Body of pancreas (tissue), 4 donors: ENCODE data around the gene SETDB1. TPM values are rescaled to one million over a fixed set of nuclear protein-coding genes. Genes with fewer than 3 reads are reported as not detected.

Experiments
- ATAC-seq: fragments of 150-250 bp; one replicate; pipeline ENCODE4 v1.9.1; 2016
- DNase-seq, 4 donors: peaks; one replicate each; pipeline ENCODE4 v3.0.0-alpha.2; 2019
- H3K27ac ChIP-seq, 4 donors: fragments of 200-600 bp; sonication (generic); 1 replicate in 3 of 4; 2 replicates in 1 of 4; pipeline versions ENCODE4 v1.5.1 to v1.6.1; 2016 to 2019; ENCODE audit warnings: mild to moderate bottlenecking in 1 of 4, mixed read lengths in 1 of 4, moderate library complexity in 1 of 4
- H3K27me3 ChIP-seq, 2 donors: fragments of 200-600 bp; sonication (generic); one replicate each; pipeline ENCODE4 v1.6.0; 2016; ENCODE audit warnings: mild to moderate bottlenecking in 1 of 2
- H3K36me3 ChIP-seq, 2 donors: fragments of 200-600 bp; sonication (generic); replicated peaks in 1 of 2; 2 replicates each; pipeline ENCODE4 v1.5.1; 2016; ENCODE audit warnings: low read depth in 2 of 2; ENCODE audit not compliant: insufficient read depth in 1 of 2
- H3K4me1 ChIP-seq: fragments of 200-600 bp; sonication (generic); one replicate; pipeline ENCODE4 v1.6.0; 2016
- H3K4me3 ChIP-seq, 2 donors: fragments of 200-600 bp; sonication (generic); 1 replicate in 1 of 2; 2 replicates in 1 of 2; pipeline ENCODE4 v1.5.1; 2016 to 2019
- H3K9me3 ChIP-seq, 3 donors: fragments of 200-600 bp; sonication (generic); 1 replicate in 2 of 3; 2 replicates in 1 of 3; pipeline ENCODE4 v1.5.1; 2016
- CTCF ChIP-seq, 7 experiments: fragments of 450-650 bp in 4 of 7; fragments of 200-600 bp in 3 of 7; sonication (generic) in 3 of 7; IDR thresholded peaks; one replicate each; pipeline ENCODE4 v1.5.1; 2016 to 2019; ENCODE audit warnings: antibody characterized with exemption in 7 of 7
- POLR2A ChIP-seq, 3 donors: fragments of 450-650 bp; IDR thresholded peaks; one replicate each; pipeline ENCODE4 v1.6.1; 2016; ENCODE audit warnings: antibody characterized with exemption in 3 of 3, mild to moderate bottlenecking in 2 of 3
- WGBS, 2 donors: methylation state at CpG; one replicate each; pipeline ENCODE4 v1.1.5; 2017; 5-methylcytosine and 5-hydroxymethylcytosine counted together
- intact Hi-C: fragments of 100-400 bp; cut with DNase I; formaldehyde crosslinking; loops from one replicate; pipeline ENCODE4 v1.15.1; 2023
- total RNA-seq, 2 donors: library from RNA; depleted of rRNA; stranded (reverse); fragments of >200 nt; gene quantifications; one replicate each; pipeline ENCODE4 v1.1.0, GENCODE V29; 2016

Gene SETDB1
- total RNA-seq, 2 donors from 2014 or later = 26.5 to 45.2 TPM

- DNase-seq = peak in 3 of 4 donors; percentile 25 to 28 (median 27)
- no peak for ATAC-seq
- TF ChIP-seq POLR2A (IDR thresholded peaks at IDR 0.05) = no peak
- TF ChIP-seq CTCF (IDR thresholded peaks at IDR 0.05) = no peak
- H3K27me3 ChIP-seq = no peaks in the 10 kb centered on the region
- peaks cover 0 to 5% of the 10 kb centered on the region in 2 donors for H3K36me3 ChIP-seq
- H3K4me1 ChIP-seq = peaks cover 61% of the 10 kb centered on the region
- peak overlapping the region; percentile 90 to 92 (median 92) for H3K27ac ChIP-seq
- H3K4me3 ChIP-seq = peak overlapping the region; percentile 44 to 79
- intact Hi-C loops = no loop called here
- 13 to 17% methylated on average over 6 to 13 of the region's 15 CpGs for WGBS, 2 donors
- H3K9me3 ChIP-seq = no peaks in the 10 kb centered on the region
Observed at GRCh38 chr1:150973258-150973835, 47.2 kb downstream of the SETDB1 start.

- no peak for TF ChIP-seq CTCF (IDR thresholded peaks at IDR 0.05)
- peak in 1 of 3 donors; percentile 21 for TF ChIP-seq POLR2A (IDR thresholded peaks at IDR 0.05)
- intact Hi-C loops = no loop called here
- Histone ChIP-seq H3K4me1 (peaks cover 67% of the 10 kb centered on the region), H3K27me3 (no peaks in the 10 kb centered on the region), H3K4me3 (peak overlapping the region; percentile 44 to 79), H3K27ac (peak overlapping the region; percentile 90 to 92 (median 92)), H3K36me3 (no peaks in the 10 kb centered on the region), H3K9me3 (no peaks in the 10 kb centered on the region)
- 0% methylated on average over 4 to 58 of the region's 67 CpGs for WGBS, 2 donors
- DNase-seq (peak; percentile 37 to 49 (median 48)), ATAC-seq (peak; percentile 43)
Observed at GRCh38 chr1:150973836-150974579, 47.8 kb downstream of the SETDB1 start.

DNA sequence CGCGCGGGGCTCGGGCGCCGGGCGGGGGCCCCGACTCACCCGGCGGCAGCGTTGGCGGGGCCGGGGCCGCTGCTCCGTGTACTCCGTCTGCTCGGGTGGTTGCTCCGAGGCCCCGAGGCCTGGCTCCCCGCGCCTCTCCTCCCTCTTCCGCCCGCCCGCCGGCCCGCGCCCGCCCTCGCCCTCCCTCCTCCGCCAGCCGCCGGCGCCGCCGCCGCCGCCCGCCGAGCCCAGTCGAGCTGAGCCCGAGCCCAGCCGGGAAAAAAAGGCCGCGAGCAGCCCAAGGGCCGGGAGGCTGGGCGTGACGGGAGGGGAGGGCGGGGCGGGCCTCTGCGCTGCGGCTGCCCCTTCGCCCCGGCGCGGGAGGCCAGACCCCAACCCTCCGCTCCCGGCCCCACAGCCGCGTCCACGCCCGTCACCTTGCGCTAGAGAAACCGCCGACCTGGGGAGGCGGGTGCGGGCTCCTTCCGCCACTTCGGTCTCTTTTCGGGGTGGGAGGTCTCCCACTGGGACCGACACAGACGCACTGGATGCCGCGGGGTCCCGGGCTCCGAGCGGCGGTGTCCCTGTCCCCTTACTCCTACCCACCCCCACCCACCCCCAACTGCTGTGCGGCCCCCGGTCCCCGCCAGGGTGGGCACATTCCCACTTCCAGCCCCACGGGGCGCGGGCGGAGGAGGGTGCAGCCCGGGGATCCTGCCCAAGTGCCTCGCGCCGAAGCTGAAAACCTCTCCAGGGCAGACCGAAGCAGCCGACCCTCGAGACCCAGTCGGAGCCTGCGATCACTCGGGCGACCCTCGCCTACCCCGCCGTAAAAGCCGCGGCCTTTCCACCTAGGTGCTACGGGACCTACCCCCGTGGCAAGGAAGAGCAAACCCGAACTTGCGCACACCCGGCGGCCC lies 48.7 kb downstream of the SETDB1 start, which contains the start of gene CERS2:
CERS2 (minus strand) TSS at position 256 of the 899 bp plus-strand sequence. CDS start 5,745 bp downstream, outside the sequence.
- WGBS, 2 donors = 6 to 20% methylated on average over 15 to 100 of the region's 106 CpGs
- TF ChIP-seq POLR2A (IDR thresholded peaks at IDR 0.05) (peak; percentile 49 to 57 (median 54)), CTCF (IDR thresholded peaks at IDR 0.05) (no peak)
- DNase-seq (peak; percentile 84 to 90 (median 89)), ATAC-seq (peak; percentile 72)
- Histone ChIP-seq H3K27ac (peak within 1 kb of the TSS; percentile 90 to 92 (median 92)), H3K36me3 (no peaks in the 10 kb centered on the region), H3K4me3 (peak within 1 kb of the TSS; percentile 44 to 79), H3K27me3 (no peaks in the 10 kb centered on the region), H3K9me3 (no peaks in the 10 kb centered on the region), H3K4me1 (peaks cover 71% of the 10 kb centered on the region)
- intact Hi-C loops = no loop called here

DNA sequence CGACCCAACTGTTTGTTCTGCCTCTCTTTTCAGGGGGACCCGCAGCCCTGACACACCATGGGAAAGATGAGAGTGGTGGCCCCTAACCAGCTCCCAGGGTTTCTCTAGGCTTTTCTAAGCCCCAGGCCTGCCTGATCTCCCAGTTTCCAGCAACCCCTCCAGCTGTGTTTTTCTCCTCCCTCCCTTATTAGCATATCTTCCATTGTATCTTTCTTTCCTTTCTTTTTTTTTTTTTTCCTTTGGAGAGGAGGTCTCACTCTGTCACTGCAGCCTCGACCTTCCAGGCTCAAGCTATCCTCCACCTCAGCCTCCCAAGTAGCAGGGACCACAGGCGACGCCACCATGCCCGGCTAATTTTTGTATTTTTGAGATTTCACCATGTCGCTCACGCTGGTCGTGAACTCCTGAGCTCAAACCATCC lies 50.2 kb downstream of the SETDB1 start:
- TF ChIP-seq POLR2A (IDR thresholded peaks at IDR 0.05) = no peak
- no peak for TF ChIP-seq CTCF (IDR thresholded peaks at IDR 0.05)
- ATAC-seq (no peak), DNase-seq (no peak)
- peak overlapping the region in 3 of 4 donors; percentile 15 to 75 (median 64) for H3K27ac ChIP-seq
- no peaks in the 10 kb centered on the region for H3K27me3 ChIP-seq
- H3K4me1 ChIP-seq = peaks cover 61% of the 10 kb centered on the region
- no peak overlapping the region for H3K4me3 ChIP-seq
- WGBS, 2 donors = 90 to 91% methylated on average over 9 of the region's 9 CpGs
- intact Hi-C loops = no loop called here
- no peaks in the 10 kb centered on the region for H3K9me3 ChIP-seq
- no peaks in the 10 kb centered on the region for H3K36me3 ChIP-seq
